Adrenal gland (tissue), 5 donors: ENCODE results near the gene UFD1.

Experiments used
- POLR2A ChIP-seq, 2 donors: fragments of 450-650 bp; IDR thresholded peaks; one replicate each; pipeline ENCODE4 v1.6.1; 2017; ENCODE audit warnings: antibody characterized with exemption in 2 of 2, mild to moderate bottlenecking in 2 of 2, moderate library complexity in 1 of 2
- TF ChIP-seq, protein P1 (sequence below), 6 experiments: fragments of 450-650 bp in 4 of 6; fragments of 200-600 bp in 2 of 6; sonication (generic) in 1 of 6; IDR thresholded peaks; 1 replicate in 5 of 6; 2 replicates in 1 of 6; pipeline versions ENCODE4 v1.5.1 to v1.8.0; 2016 to 2021; ENCODE audit warnings: antibody characterized with exemption in 6 of 6, mild to moderate bottlenecking in 2 of 6, moderate library complexity in 1 of 6
- donor health status: DM: no; HTN: no; CAD: no.

DNA sequence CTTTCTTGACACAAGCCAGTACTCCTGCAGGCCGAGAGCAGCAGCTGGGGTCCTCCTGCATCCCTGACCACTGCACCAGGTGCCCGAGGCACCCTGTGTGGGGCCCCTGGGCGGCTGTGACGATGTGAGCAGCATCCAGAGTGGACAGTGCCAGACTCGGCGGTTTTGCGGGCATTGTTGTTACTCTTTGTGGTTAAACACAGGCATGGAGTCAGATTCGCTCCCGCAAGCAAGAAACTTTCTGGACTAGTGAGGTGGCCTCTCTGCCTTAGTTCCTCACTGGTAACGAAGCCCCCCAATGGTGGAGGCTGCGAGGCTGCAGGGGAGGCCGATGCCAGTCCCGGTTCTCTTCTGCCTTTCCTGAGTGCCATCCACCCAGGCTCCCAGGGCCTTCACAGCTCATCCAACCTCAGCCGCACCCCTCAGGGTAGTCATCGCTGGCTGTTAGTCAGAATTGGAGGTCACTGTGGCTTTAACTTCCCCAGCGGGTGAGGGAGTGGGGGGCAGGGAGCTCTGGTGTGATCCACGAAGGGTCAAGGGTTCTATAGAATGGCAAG lies 48.9 kb upstream of the UFD1 start:
- TF ChIP-seq, protein P1, sequence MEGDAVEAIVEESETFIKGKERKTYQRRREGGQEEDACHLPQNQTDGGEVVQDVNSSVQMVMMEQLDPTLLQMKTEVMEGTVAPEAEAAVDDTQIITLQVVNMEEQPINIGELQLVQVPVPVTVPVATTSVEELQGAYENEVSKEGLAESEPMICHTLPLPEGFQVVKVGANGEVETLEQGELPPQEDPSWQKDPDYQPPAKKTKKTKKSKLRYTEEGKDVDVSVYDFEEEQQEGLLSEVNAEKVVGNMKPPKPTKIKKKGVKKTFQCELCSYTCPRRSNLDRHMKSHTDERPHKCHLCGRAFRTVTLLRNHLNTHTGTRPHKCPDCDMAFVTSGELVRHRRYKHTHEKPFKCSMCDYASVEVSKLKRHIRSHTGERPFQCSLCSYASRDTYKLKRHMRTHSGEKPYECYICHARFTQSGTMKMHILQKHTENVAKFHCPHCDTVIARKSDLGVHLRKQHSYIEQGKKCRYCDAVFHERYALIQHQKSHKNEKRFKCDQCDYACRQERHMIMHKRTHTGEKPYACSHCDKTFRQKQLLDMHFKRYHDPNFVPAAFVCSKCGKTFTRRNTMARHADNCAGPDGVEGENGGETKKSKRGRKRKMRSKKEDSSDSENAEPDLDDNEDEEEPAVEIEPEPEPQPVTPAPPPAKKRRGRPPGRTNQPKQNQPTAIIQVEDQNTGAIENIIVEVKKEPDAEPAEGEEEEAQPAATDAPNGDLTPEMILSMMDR (IDR thresholded peaks at IDR 0.05), result no peak
- TF ChIP-seq POLR2A (IDR thresholded peaks at IDR 0.05), result no peak
